GM15510 (cell line): ENCODE data around the gene GPS1.

Experiments used
- POLR2A ChIP-seq: IDR thresholded peaks from 3 replicates; pipeline ENCODE4 v1.6.1; 2011; ENCODE audit warnings: borderline replicate concordance; ENCODE audit not compliant: insufficient read length; ENCODE audit errors: extremely low read depth

GPS1 gene

DNA sequence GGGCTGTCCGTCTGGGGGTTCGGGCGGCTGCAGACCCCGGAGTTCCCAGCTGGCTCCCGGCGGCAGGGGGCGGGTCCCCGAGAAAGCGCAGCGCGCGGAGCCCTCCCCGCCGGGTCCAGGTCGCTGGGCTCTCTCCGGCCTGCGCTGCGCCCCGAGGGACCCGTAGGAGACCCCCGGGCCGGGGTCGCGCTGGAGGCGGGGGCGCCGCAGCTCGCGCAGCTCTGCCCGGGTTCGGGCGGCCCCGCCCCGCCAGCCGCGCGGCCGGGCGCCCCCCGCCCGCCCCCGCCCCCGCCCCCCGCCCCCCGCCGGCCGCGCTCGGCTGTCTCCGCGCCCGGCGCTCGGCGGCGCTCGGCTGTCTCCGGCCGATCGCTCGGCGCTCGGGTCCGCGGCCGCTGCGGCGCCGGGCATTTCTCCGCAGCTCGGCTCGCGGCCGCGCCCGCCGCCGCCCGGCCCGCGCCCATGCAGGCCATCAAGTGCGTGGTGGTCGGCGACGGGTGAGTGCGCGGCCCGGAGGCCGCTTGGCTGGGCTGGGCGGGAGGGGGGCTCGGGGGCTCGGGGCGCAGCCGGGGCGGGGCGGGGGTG is 20.3 kb upstream of the GPS1 start, which contains the start of gene RAC3:
Gene RAC3 (plus strand): TSS at position 376 of the 582 bp plus-strand sequence. CDS start 84 bp downstream, at position 460.
- no peak for TF ChIP-seq POLR2A

GRCh38 chr17:82031885-82032627 is 19.6 kb upstream of the GPS1 start:
- no peak for TF ChIP-seq POLR2A

GRCh38 chr17:82033359-82034085 is 18.2 kb upstream of the GPS1 start:
- no peak for TF ChIP-seq POLR2A

- no peak for TF ChIP-seq POLR2A
Observed at GRCh38 chr17:82034371-82035011, 17.2 kb upstream of the GPS1 start.

DNA sequence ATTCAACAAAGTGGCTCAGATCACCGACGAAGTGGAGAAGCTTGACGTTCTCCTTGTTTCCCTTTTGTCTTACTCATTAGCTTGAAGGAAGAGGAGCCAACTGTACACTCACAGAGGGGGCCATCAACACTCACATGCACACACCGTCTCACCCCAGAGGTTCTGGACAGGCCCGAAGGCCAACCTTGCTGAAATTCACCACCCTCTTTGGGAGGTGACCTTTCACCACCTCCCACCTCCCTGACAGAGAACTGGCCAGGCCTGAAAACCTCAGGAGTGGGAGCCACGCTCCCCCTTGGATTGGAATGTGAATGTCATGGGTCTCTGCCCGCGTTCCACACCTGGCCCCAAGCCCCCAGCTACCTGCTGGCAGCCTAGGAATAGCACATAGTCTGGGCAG is 16.2 kb upstream of the GPS1 start:
- no peak for TF ChIP-seq POLR2A

DNA sequence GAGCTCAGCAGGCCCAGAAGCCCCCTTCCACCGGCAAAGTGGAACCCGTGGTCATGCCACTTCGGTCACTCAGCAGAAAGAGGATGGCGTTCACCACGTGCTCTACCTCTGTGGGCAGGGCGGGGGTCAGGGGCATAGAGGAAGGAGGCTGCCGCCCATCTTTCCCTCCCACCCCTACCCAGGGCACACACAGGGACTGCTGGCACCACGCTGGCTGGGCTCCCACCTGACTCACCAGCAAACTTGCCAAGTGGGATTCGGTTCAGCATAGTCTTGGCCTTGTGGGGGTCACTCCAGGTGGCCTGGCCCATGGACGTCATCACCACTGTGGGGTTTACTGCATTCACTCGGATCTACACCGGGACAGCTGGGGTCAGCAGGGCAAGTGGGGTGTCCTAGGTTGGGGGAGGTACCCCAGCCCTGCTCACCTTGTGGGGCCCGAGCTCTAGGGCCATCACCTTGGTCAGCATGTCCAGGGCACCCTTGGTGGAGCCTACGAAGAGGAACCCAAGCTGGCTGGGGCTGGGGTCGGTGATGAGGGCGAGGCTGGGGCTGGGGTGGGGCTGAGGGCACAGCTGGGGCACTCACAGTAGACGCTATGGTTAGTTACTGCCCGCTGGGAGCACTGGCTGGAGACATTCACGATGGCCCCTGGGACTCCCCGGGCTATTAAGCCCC is 15.6 kb upstream of the GPS1 start:
- no peak for TF ChIP-seq POLR2A

- TF ChIP-seq POLR2A, result no peak
Observed at GRCh38 chr17:82036634-82037091, 15.0 kb upstream of the GPS1 start.

GRCh38 chr17:82037092-82037888 is 14.4 kb upstream of the GPS1 start, which contains the start of gene DCXR:
DCXR (minus strand) TSS chr17:82037697; CDS start chr17:82037682, 15 bp downstream.
- TF ChIP-seq POLR2A, result peak; percentile 98

GRCh38 chr17:82037889-82038195 is 13.9 kb upstream of the GPS1 start:
- no peak for TF ChIP-seq POLR2A

DNA sequence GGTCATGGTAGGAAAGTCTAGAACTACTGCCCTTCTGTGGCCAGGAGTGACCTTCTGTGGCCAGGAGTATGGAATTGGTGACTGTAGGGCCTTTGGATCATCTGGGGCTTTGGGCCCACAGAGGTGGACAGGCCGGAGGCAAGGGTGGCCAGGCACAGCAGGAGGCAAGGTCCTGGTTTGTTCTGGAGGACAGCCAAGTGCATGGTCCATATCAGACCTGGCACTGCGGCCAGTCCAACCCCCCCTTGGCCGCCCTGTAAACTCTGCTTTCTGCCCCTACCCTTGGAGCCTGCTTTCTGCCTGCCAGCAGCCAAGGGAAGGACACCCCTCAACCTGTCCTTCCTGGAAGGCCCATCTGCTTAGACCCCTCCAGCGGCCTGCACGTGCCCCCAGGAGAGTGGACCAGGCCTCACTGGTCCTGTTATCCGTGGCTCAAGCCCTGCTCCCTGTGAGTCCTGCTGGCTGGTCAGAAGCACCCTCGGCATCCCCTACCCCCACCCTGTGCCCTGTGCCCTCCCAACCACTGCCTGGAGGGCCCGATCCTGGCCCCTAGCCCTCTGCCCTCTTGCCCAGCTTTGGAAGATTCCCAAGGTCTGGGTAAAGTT is 11.9 kb upstream of the GPS1 start:
- no peak for TF ChIP-seq POLR2A

- TF ChIP-seq POLR2A, result no peak
Observed at GRCh38 chr17:82041144-82041814, 10.4 kb upstream of the GPS1 start.

DNA sequence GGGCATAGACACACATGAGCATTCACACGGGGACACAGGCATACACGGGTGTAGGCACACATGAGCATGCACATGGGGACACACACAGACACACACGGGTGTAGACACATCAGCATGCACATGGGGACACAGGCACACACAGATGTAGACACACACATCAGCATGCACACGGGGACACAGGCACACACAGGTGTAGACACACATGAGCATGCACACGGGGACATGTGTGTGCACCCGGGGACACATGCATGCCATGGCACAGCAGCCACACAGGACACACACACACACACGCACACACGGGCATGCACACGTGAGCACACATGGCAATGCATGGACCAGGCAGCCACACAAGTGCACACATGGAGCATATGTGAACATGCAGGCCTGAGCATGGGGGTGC is 9.0 kb upstream of the GPS1 start:
- TF ChIP-seq POLR2A, result no peak

DNA sequence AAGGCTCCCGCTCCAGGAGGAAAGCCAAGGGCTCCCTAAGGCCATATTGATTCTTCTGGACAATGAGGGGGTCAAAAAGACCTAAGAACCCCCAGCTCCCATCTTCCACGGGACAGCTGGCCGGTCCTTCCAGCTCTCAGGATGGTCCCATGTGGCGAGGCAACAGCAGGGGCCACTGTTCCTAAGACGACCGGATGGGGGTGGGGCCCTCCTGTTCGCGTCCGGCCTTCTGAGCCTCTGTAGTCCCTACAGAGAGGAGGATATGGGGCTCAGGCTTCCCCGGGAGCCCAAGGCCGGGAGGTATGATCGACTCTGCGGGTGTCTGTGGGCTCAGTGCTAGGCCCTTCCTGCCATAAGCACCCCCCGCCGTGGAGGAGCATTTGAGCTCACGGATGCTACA is 8.2 kb upstream of the GPS1 start:
- TF ChIP-seq POLR2A, result no peak
